ENCODE measurements around the gene ALX1.

GRCh38 chr12:85299053-85299452, 19.0 kb downstream of the ALX1 start:
- no peak for TF ChIP-seq CTCF (IDR thresholded peaks at IDR 0.05 in 4 of 5, conservative IDR thresholded peaks at IDR 0.05 in 1 of 5)
- TF ChIP-seq POLR2A (IDR thresholded peaks at IDR 0.05): no peak
